GM18873 (cell line): ENCODE measurements around the gene SESN2.
"Not testable (repeated sequence)": the region's sequence is repeated elsewhere in the genome, so short reads cannot be mapped to it uniquely, and the experiment has no call there.

Experiments
- ATAC-seq: cut with Tn5 transposase; IDR thresholded peaks from one replicate; pipeline ENCODE4 v1.9.1; 2021; ENCODE audit warnings: mild to moderate bottlenecking, moderate library complexity, moderate number of reproducible peaks; ENCODE audit not compliant: unreplicated experiment, low FRiP score

Gene SESN2

DNA sequence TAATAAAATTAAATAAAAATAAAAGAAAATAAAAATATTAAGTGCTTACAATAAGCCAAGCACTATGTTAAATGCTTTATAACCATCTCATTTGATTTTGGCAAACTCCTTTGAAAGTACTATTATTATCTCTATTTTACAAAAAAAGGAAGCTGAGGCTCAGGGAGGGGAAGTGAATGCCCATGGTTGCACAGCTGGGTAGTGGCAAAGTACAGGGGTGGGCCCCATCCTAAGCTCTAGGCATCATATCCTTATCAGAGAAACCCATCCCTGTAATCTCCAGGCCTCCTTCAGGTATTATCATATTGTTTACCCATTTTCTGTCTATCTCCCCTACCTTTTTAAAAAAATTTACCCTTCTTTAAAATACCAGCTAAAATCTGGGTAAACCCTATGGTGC lies 67.2 kb downstream of the SESN2 start:
- ATAC-seq, result no peak

DNA sequence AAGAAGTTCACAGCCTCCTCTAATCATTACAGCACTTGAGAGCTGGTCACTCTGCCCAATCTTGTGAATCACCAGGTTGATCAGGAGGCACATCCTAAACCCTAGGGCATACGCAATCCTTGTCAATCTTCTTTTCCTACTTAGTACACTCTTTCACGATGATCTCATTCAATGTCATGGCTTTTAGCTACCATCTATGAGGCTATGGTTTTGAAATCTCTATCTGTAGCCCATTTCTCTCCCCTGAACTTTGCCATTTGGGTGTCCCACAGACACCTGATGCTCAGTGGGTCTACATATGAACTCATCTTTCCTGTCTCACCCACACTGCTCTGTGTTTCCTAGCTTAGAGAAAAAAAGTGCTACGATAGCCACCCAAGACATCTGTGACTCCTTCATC lies 67.7 kb downstream of the SESN2 start:
- no peak for ATAC-seq

DNA sequence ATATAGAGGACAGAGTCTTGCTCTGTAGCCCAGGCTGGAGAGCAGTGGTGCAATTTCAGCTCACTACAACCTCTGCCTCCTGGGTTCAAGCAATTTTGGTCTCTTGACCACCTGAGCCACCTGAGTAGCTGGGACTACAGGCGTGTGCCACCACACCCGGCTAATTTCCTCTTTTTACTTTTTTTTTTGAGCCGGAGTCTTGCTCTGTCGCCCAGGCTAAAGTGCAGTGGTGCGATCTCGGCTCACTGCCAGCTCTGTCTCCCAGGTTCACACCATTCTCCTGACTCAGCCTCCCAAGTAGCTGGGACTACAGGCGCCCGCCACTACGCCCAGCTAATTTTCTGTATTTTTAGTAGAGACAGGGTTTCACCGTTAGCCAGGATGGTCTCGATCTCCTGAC lies 68.1 kb downstream of the SESN2 start:
- ATAC-seq, result not testable (repeated sequence)

DNA sequence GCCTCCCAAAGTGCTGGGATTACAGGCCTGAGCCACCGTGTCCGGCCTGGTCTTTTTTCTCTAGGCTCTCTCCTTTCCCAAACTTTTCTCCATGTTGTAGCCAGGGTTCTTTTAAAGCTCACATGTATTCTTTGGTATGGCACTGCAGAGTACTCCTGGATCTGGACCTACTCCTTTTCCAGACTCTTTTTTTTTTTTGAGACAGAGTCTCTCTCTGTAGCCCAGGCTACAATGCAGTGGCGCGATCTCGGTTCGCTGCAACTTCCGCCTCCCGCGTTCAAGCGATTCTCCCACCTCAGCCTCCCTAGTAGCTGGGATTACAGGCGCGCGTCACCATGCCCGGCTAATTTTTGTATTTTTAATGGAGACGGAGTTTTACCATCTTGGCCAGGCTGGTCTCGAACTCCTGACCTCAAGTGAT lies 68.9 kb downstream of the SESN2 start:
- ATAC-seq, result no peak

DNA sequence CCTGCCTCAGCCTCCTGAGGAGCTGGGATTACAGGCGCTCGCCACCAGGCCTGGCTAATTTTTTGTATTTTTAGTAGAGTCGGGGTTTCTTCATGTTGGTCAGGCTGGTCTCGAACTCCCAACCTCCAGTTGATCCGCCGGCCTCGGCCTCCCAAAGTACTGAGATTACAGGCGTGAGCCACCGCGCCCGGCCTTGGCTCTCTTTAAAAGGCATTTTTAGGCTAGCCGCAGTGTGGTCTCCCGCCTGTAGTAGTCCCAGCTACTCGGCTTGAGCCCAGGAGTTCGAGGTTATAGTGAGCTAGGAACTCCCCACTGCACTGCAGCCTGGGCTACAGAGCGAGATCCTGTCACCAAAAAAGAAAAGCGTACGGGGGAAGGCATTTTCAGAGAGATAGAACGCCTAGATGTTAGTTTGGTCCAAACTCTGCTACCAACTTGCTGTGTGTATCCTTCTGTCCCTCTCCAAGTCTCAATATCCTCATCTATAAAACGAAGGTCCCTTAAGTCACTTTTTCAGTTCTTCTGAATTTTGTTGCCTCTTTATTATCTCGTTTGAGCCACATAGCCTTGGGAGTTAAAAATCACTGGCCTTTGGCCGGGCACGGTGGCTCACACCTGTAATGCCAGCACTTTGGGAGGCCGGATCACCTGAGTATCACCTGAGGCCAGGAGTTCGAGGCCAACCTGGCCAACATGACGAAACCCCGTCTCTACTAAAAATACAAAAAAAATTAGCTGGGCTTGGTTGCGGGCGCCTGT lies 70.3 kb downstream of the SESN2 start:
- no peak for ATAC-seq
